ENCODE data around the gene SLU7.

The SLU7 gene

GRCh38 chr5:160353379-160353778, 65.5 kb downstream of the SLU7 start:
- no peaks in the 10 kb centered on the region for H3K4me1 Mint-ChIP-seq
- H3K4me3 Mint-ChIP-seq: no peak overlapping the region

GRCh38 chr5:160352308-160352707, 66.6 kb downstream of the SLU7 start:
- no peaks in the 10 kb centered on the region for H3K36me3 Mint-ChIP-seq (ENCODE audit: insufficient read depth)
- ATAC-seq (replicated peaks; ENCODE audit: extremely low read depth, poor library complexity, severe bottlenecking): no peak
- no peak overlapping the region for H3K27ac Mint-ChIP-seq (ENCODE audit: low read depth)
- no peak overlapping the region for H3K4me3 Mint-ChIP-seq
- no peaks in the 10 kb centered on the region for H3K9me3 Mint-ChIP-seq
- H3K4me1 Mint-ChIP-seq: no peaks in the 10 kb centered on the region
- no peak for DNase-seq (ENCODE audit: low spot score in 2 of 2)
- peaks cover 11% of the 10 kb centered on the region for H3K27me3 Mint-ChIP-seq

More at GRCh38 chr5:160353379-160353778, 65.5 kb downstream of the SLU7 start:
- Mint-ChIP-seq H3K27ac (ENCODE audit: low read depth) (no peak overlapping the region), H3K9me3 (no peaks in the 10 kb centered on the region), H3K36me3 (ENCODE audit: insufficient read depth) (no peaks in the 10 kb centered on the region), H3K27me3 (peaks cover 16% of the 10 kb centered on the region)
- DNase-seq (ENCODE audit: low spot score in 2 of 2): no peak
- no peak for ATAC-seq (replicated peaks; ENCODE audit: extremely low read depth, poor library complexity, severe bottlenecking)
